ACHN (cell line): ENCODE data around the gene BCL6B.

Experiments used
- DNase-seq: peaks from one replicate; pipeline ENCODE4 v3.0.0-alpha.2; 2015
- in situ Hi-C: cut with HindIII; loops from 2 replicates; pipeline ENCODE4 v1.10.0; 2017; ENCODE audit warnings: low sequenced_read_pairs, low pct_ligation_motif_present, low pct_unique_long_range_greater_than_20kb

Gene BCL6B

DNA sequence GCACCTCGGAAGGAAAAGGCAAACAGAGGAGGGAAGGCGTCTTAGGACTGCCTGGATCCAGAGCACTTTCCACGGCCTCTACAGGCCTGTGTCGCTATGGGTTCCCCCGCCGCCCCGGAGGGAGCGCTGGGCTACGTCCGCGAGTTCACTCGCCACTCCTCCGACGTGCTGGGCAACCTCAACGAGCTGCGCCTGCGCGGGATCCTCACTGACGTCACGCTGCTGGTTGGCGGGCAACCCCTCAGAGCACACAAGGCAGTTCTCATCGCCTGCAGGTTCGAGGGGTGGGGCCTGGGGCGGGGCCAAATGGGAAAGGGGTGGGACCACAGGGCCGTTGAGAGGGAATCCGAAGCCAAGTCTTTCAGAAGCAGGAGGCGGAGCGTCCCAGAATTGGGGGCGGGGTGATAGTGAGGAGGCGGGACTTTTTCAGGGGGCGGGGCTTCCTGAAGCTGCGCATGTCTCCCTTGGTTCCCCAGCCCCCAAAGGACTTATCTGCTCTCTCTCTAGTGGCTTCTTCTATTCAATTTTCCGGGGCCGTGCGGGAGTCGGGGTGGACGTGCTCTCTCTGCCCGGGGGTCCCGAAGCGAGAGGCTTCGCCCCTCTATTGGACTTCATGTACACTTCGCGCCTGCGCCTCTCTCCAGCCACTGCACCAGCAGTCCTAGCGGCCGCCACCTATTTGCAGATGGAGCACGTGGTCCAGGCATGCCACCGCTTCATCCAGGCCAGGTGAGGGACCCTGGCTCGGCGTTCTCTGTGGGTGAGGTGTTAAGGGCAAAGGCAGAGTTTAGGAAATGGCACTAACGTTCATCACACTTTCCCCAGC is 939 bp downstream of the BCL6B start:
- in situ Hi-C loops = no loop called here

DNA sequence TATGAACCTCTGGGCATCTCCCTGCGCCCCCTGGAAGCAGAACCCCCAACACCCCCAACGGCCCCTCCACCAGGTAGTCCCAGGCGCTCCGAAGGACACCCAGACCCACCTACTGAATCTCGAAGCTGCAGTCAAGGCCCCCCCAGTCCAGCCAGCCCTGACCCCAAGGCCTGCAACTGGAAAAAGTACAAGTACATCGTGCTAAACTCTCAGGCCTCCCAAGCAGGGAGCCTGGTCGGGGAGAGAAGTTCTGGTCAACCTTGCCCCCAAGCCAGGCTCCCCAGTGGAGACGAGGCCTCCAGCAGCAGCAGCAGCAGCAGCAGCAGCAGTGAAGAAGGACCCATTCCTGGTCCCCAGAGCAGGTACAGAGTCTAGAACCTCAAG is 1.5 kb downstream of the BCL6B start:
- DNase-seq = no peak
- in situ Hi-C loops = no loop called here

More for the DNA sequence above, 939 bp downstream of the BCL6B start:
- no peak for DNase-seq

DNA sequence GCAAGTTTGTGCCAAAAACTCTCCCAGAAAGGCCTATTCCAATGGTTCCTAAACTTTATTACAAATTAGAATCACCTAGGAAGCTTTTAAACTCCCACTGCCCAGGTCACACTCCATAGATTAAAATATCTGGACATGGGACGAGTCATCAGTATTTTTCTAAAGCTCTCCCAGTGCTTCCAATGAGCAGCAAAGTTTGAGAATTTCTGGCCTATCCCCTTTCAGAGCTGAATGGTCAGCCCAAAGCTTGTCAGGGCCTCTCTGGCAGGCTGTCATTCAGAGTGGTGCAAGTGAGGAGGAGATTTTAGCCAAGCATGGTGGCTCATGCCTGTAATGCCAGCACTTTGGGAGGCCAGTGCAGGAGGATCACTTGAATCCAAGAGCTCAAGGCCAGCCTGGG is 2.4 kb downstream of the BCL6B start:
- peak; percentile 60 for DNase-seq
- in situ Hi-C loops = no loop called here

DNA sequence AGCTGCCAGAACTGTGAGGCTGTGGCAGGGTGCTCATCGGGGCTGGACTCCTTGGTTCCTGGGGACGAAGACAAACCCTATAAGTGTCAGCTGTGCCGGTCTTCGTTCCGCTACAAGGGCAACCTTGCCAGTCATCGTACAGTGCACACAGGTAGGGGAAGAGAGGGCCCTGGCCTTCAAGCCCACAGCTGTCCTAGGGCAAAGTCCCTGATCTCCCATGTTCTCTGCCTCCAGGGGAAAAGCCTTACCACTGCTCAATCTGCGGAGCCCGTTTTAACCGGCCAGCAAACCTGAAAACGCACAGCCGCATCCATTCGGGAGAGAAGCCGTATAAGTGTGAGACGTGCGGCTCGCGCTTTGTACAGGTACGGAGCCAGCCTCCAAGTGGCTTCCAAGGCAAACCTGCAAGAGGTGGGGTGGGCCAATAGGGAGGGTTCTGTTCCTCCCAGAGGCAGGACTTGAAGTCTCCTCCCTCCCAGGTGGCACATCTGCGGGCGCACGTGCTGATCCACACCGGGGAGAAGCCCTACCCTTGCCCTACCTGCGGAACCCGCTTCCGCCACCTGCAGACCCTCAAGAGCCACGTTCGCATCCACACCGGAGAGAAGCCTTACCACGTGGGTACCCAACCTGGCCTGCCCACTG is 3.7 kb downstream of the BCL6B start:
- in situ Hi-C loops = no loop called here
- no peak for DNase-seq

DNA sequence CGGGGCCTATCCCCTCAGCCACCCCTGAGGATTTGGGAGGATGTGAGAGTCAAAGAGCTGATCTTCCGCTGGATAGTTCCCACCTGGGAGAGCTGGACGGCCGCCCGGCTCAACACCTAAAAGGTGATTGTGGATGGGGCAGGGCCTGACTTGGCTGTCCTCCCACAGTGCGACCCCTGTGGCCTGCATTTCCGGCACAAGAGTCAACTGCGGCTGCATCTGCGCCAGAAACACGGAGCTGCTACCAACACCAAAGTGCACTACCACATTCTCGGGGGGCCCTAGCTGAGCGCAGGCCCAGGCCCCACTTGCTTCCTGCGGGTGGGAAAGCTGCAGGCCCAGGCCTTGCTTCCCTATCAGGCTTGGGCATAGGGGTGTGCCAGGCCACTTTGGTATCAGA is 4.5 kb downstream of the BCL6B start:
- no peak for DNase-seq
- in situ Hi-C loops = no loop called here

DNA sequence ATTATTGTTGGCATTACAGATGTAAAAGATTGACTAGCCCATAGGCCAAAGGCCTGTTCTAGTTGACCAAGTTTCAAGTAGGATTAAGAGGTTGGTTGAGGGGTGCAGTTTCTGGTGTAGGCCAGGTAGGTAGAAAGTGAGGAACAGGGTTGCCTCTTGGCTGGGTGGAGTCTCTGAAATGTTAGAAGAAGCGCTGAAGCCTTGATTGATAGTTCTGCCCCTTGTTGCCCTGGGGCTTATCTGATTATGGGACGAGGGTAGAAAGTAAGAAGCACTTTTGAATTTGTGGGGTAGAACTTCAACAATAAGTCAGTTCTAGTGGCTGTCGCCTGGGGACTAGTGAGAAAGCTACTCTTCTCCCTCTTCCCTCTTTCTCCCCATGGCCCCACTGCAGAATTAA is 6.2 kb downstream of the BCL6B start:
- in situ Hi-C loops = no loop called here

DNA sequence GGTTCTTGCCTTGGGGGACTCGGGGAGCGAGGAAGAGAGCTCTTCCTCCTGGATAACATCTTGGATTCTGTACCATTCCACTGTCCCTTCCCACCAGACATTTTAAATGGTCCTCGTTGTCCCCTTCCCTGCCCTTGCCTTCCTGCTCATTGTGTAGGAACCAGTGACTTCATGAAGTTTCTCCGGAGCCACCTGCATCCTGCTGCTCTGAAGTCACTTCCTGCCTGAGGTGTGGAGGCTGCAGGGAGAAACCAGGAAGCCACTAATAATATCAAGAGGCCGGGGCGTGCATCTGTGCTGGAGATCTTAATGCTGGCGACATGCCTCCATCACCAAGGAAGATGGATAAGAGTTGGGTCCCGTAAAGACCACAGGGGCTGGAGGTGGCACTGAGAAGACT is 6.8 kb downstream of the BCL6B start:
- no peak for DNase-seq
- in situ Hi-C loops = no loop called here

More for the DNA sequence above, 6.2 kb downstream of the BCL6B start:
- no peak for DNase-seq

DNA sequence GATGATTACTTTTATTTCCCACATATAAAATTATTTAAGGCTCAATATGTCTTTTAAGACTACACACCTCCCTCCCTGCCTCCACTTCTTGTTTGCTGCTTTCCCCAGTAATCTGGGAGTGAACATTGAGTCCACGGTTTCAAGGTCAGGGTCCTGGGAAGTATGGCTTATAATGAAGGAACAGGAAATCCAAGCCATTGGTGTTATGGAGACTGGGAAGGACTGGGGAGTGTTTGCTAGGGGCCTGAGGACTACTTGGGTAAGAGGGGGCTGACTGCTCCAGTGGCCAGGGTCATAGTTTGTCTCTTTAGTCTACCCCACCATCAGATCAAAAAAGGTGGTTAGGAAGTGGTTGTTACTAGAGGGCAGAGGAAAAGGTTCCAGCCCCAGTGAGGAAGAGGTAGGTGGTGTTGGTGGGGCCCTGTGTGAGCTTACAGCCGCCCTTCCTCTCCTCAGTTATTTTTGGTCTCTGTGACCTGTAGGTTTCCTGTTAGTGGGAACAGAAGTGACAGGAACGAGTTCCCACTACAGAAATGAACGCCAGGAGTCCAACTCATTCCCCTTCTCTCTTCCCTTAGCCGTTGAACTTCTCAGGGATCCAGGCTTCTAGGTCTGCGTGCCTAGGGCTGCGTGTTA is 12.2 kb downstream of the BCL6B start:
- DNase-seq = no peak
- in situ Hi-C loops = no loop called here

DNA sequence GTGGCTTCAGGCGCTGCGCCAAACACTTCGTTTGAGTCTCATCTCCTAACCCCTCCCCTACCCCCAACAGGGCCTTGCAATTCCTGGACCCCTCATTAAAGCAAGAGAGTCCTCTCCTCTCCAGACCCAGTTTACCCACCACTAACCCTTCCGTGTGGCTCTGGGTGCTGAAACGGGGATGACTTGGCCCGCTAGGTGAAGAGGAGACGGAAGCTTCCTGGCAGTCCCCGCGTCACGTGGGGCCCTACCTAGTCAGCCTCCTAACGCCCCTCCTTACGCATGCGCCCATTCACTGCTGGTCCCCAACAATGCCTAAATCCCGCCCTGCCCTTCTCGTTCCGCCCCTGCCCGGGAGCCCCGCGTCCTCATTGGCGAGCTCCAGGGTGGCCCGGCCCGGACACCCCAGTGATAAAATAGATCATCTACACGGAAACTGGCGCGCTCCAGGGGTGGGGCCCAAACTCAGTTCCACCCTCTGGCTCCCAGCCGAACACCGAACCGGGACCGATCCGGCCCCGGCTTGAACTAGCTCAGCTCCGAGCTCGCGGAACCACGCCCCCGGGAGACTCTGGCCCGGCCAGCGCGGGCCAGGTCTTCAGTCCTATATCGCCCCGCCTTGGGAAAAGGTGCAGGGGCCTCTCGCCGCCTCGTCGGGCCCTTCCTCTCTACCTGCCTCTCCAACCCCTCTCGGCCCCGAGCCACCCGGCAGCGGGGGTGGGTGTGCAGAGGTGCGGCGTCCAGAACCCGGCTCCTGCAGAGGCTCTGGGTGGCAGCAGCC is 12.9 kb downstream of the BCL6B start, which contains the start of gene SLC16A13:
Gene SLC16A13, plus strand, starts transcription at position 425 of the 778 bp plus-strand sequence. CDS start 368 bp downstream, outside the sequence.
- in situ Hi-C loops = no loop called here
- peak; percentile 99 for DNase-seq

DNA sequence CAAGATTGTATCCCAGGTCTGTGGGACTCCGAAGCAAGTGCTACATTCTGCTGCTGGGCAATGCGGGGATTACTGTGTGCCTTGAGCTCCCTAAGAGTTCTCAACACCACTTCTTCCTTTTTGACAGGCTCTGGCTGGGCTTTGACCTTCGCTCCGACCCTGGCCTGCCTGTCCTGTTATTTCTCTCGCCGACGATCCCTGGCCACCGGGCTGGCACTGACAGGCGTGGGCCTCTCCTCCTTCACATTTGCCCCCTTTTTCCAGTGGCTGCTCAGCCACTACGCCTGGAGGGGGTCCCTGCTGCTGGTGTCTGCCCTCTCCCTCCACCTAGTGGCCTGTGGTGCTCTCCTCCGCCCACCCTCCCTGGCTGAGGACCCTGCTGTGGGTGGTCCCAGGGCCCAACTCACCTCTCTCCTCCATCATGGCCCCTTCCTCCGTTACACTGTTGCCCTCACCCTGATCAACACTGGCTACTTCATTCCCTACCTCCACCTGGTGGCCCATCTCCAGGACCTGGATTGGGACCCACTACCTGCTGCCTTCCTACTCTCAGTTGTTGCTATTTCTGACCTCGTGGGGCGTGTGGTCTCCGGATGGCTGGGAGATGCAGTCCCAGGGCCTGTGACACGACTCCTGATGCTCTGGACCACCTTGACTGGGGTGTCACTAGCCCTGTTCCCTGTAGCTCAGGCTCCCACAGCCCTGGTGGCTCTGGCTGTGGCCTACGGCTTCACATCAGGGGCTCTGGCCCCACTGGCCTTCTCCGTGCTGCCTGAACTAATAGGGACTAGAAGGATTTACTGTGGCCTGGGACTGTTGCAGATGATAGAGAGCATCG is 15.4 kb downstream of the BCL6B start:
- DNase-seq = no peak
- in situ Hi-C loops = no loop called here

DNA sequence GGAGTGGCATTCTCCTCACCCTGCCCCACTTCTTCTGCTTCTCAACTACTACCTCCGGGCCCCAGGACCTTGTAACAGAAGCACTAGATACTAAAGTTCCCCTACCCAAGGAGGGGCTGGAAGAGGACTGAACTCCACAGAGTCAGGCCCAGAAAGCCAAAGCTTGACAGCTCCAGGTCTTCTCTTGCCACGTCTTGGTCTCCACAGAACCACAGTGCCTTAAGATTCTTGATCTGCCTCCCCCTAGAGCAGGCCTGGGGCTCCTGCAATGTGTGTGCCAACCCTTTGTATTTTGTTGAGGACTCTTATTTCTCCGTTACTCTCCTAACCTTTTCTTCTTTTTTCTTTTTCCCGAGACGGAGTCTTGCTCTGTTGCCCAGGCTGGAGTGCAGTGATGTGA is 17.0 kb downstream of the BCL6B start:
- in situ Hi-C loops = no loop called here
- DNase-seq = no peak

DNA sequence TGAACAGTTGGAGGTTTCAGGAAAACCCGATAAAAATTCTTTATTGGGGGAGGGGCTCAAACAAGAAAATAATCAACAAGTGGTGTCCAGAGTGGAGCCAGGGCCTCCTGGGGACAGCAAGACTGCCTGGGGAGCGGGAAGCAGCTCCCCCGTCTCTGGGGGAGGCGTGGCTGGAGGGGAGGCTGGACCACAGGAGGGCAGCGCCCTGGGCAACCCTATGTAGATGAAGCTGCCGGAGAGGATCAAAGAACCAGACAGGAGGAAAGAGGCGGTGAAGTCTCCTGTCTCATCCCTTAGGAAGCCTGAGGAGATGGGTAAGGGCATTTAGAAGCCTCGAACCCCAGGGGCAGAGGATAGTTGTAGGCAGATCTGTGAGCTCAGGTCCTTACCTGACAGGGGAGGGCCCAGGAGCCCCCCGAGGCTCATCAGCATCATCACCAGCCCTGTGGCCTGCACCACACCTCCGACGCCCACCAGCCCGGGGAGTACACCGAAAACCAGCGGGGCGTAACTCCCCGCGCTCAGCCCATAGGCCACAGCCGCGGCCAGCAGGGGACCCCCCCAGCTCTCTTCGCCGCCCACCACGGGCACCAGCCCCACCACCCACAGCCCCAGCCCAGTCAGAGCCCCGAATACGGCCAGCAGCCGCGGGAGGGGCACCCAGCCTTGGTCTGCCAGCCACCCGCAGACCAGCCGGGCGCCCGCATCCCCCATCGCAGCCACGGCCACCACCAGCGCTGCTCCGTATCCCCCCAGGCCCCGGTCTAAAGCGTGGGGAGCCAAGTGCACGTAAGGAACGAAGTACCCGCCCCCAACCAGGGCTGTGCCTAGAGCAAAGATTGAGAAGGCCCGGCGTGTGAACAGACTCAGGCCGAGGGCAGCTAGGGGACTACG is 19.0 kb downstream of the BCL6B start:
- in situ Hi-C loops = no loop called here
- DNase-seq = no peak

DNA sequence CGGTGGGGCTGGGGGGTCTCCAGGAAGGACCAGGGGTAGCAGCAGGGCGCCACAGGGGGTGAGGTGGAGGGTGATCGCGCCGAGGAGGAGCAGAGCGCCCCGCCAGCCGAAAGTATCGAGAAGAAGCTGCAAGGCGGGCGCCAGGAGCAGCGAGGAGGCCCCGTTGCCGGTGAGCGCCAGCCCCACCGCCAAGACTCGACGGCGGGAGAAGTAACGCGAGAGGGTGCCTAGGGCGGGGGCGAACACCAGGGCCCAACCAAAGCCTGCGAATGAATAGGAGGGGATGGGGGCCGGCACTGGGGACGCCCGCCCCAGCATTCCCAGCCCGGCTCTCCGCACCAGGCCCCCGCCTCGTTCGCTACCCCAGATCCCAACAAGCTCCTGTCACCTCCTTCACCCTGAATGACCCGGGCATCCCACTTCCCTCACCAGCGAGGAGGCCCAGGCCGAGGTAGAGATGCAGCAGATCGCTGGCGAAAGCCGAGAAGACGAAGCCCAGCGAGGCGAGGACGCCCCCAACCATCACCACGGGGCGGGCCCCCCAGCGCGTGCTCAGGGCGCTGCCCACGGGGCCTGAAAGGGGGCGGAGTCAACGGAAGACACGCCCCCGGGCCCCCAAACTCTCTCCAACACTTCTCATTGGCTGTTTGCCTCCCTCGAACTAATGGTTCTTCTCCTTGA is 19.8 kb downstream of the BCL6B start:
- DNase-seq = no peak
- in situ Hi-C loops = no loop called here

DNA sequence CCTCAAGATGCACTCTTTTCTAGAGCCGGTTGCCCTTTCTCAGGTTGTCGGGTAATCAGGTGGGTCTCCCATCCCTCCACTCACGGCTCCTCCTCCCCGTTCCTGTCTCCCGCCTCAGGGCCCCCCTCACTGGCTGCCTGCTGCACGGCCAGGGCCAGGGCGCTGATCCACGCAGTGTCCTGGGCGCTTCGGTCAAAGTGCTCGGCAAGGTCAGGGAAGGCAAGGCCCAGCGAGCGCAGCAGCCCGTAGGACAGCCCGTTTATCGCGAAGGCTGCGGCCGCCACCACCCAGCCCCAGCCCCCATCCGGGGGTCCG is 20.3 kb downstream of the BCL6B start:
- in situ Hi-C loops = no loop called here

DNA sequence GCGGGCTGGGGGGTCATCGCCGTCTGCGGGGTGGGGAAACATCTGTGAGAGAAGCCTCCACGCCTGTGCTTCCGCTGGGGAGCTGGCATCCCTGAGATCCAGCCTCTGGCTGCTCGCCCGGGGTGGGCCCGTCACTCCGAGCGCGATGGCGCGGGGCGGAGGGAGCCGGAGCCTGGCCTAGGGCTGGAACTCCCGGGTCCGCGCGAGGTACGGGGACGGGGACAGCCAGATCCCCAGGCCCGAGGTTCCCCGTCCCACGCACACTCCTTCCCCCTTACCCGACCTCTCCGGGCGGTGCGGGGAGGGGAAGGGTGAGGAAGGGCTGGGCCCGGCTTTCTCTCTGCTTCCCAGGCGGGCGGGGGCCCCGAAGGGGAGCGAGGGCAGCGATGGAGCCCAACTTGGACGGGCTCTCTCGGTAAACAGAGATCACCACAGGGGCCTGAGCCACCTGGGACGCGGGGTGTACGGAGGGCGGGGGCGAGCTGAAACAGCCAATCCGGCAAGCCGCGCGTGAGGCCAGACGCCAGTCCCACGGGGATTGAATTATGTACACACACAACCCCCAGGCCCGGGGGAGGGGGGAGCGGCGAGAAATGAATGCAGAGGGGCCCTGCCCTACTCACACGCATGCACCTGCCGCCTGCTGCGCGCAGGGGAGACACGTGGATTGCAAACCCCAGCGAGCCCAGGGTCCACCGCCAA is 20.8 kb downstream of the BCL6B start, which contains the start of gene SLC16A11:
Gene SLC16A11, minus strand, starts transcription at position 596 of the 702 bp plus-strand sequence. Its CDS starts 579 bp downstream, at position 17.
- in situ Hi-C loops = no loop called here
- peak; percentile 47 for DNase-seq

More for the DNA sequence above, 20.3 kb downstream of the BCL6B start:
- no peak for DNase-seq

DNA sequence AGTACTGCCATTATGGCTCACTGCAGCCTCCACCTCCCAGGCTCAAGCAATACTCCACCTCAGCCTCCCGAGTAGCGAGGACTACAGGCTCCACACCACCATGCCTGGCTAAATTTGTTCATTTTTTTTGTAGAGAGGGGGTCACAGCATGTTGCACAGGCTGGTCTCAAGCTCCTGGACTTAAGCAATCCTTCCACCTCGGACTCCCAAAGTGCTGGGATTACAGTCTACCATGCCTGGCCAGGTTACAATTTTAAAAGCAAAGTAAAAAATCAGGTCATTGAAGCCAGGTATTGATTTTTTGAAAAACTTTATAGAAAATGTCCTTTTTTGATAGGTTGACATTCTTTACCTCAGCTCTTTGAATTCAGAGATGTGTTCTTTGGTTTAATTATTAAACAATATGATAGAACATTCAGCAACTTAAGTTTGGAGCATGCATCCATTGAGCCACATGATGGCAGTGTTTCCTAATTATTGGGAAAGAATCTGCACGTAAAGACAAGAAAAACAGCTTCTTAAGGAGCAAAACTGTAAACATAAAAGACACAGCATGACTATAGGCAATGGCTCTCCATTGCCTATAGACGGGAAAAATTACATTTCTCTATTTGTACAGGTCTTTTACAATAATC is 22.8 kb downstream of the BCL6B start:
- in situ Hi-C loops = no loop called here
- DNase-seq = peak; percentile 87
